Endothelial cell of umbilical vein (primary cell): ENCODE data around the gene RGS21. TPM values are rescaled to one million over a fixed set of nuclear protein-coding genes. Genes with fewer than 3 reads are reported as not detected.
A peak's percentile ranks its signal among the peaks of the same experiment; 100 is the strongest.

Experiments used
- BruUV-seq: library from RNA; stranded (reverse); fragments of 400-500 nt; replicated peaks from 2 replicates; lab custom pipeline; 2021; lab: Mats Ljungman, UMichigan
- CTCF ChIA-PET: fragments of 300-600, 350-600 bp; sonication (Branson Sonifier 250); formaldehyde crosslinking; loops from one replicate; lab custom pipeline; 2021; ENCODE audit warnings: antibody characterized with exemption, inconsistent platforms; lab: Charles Lee
- POLR2A ChIA-PET: fragments of 300-600, 350-600 bp; sonication (Branson Sonifier 250); formaldehyde crosslinking; loops from one replicate; lab custom pipeline; 2021; ENCODE audit warnings: antibody characterized with exemption, inconsistent platforms; lab: Charles Lee
- DNase-seq: peaks from one replicate; pipeline ENCODE4 v3.0.0-alpha.2; 2011; ENCODE audit warnings: low read depth, low spot score
- FAIRE-seq: peaks from 2 replicates; lab custom pipeline; 2011; peaks lifted over from hg19 to GRCh38; lab: Jason Lieb, UNC
- H2AFZ ChIP-seq: 2 replicates; pipeline ENCODE4 v1.6.0; 2012; ENCODE audit warnings: low read depth, low read length, control low read depth, inconsistent platforms
- H3K27ac ChIP-seq: 2 replicates; pipeline ENCODE4 v1.5.1; 2011; ENCODE audit warnings: low read depth, mild to moderate bottlenecking, control low read depth, low read length, moderate library complexity; ENCODE audit not compliant: insufficient read depth
- H3K27me3 ChIP-seq, 2 experiments: 2 replicates each; pipeline versions ENCODE4 v1.6.0 to v1.6.1; 2011; ENCODE audit warnings: low read length in 2 of 2, mixed read lengths in 1 of 2; ENCODE audit not compliant: control insufficient read depth in 2 of 2, insufficient read depth in 2 of 2
- H3K36me3 ChIP-seq, 2 experiments: 2 replicates in 1 of 2; 3 replicates in 1 of 2; pipeline ENCODE4 v1.5.1; 2011; ENCODE audit warnings: low read length in 2 of 2, mild to moderate bottlenecking in 1 of 2, moderate library complexity in 1 of 2; ENCODE audit not compliant: control insufficient read depth in 2 of 2, insufficient read depth in 2 of 2; ENCODE audit errors: extremely low read depth in 1 of 2
- H3K4me1 ChIP-seq: 3 replicates; pipeline ENCODE4 v1.5.1; 2011; ENCODE audit warnings: mild to moderate bottlenecking, low read length; ENCODE audit not compliant: control insufficient read depth, insufficient read depth; ENCODE audit errors: extremely low read depth
- H3K4me2 ChIP-seq: 2 replicates; pipeline ENCODE4 v1.6.1; 2011; ENCODE audit warnings: low read length, control low read depth, mixed read lengths; ENCODE audit not compliant: insufficient read depth
- H3K4me3 ChIP-seq, 3 experiments: fragments of 200-600 bp in 1 of 3; sonication (generic), shearing (Covaris generic) in 1 of 3; replicated peaks in 1 of 3; 2 replicates each; pipeline ENCODE4 v1.5.1; 2011 to 2016; ENCODE audit warnings: control low read depth in 3 of 3, low read length in 3 of 3, mild to moderate bottlenecking in 2 of 3, inconsistent platforms in 1 of 3, low read depth in 1 of 3, moderate library complexity in 1 of 3; ENCODE audit not compliant: insufficient read depth in 1 of 3
- H3K79me2 ChIP-seq: 2 replicates; pipeline ENCODE4 v1.6.0; 2012; ENCODE audit warnings: low read length, inconsistent platforms; ENCODE audit not compliant: control insufficient read depth, insufficient read depth
- H3K9ac ChIP-seq: replicated peaks from 2 replicates; pipeline ENCODE3; 2011; ENCODE audit warnings: low read length, control low read depth; ENCODE audit not compliant: insufficient read depth; ENCODE audit errors: extremely low read depth
- H3K9me1 ChIP-seq: replicated peaks from 3 replicates; pipeline ENCODE4 v1.6.0; 2011; ENCODE audit warnings: mild to moderate bottlenecking, low read length; ENCODE audit not compliant: control insufficient read depth, insufficient read depth; ENCODE audit errors: extremely low read depth
- H3K9me3 ChIP-seq: replicated peaks from 2 replicates; pipeline ENCODE4 v1.5.1; 2012; ENCODE audit warnings: low read length, inconsistent platforms; ENCODE audit not compliant: control insufficient read depth, insufficient read depth
- H4K20me1 ChIP-seq: replicated peaks from 2 replicates; pipeline ENCODE3; 2011; ENCODE audit warnings: mild to moderate bottlenecking, low read length; ENCODE audit not compliant: control insufficient read depth, insufficient read depth; ENCODE audit errors: extremely low read depth
- EZH2 ChIP-seq: IDR thresholded peaks from 2 replicates; pipeline ENCODE4 v1.6.1; 2012; ENCODE audit warnings: borderline replicate concordance, low read depth, mild to moderate bottlenecking, moderate library complexity, low read length, inconsistent platforms; ENCODE audit not compliant: severe bottlenecking
- FOS ChIP-seq: IDR thresholded peaks from 2 replicates; pipeline ENCODE4 v1.6.1; 2011; ENCODE audit warnings: mild to moderate bottlenecking, low read length, moderate library complexity, borderline replicate concordance; ENCODE audit not compliant: insufficient read depth
- GATA2 ChIP-seq: IDR thresholded peaks from 2 replicates; pipeline ENCODE4 v1.7.0; 2011; ENCODE audit warnings: low read depth, mild to moderate bottlenecking, moderate library complexity, mixed read lengths, low read length; ENCODE audit not compliant: insufficient read length, insufficient read depth
- JUN ChIP-seq: IDR thresholded peaks from 2 replicates; pipeline ENCODE4 v1.6.1; 2011; ENCODE audit warnings: borderline replicate concordance, low read depth; ENCODE audit not compliant: insufficient read length, insufficient read depth
- POLR2A ChIP-seq: IDR thresholded peaks from 2 replicates; pipeline ENCODE4 v1.6.1; 2012; ENCODE audit warnings: low read depth, mild to moderate bottlenecking, control low read depth, low read length
- POLR2AphosphoS5 ChIP-seq: IDR thresholded peaks from 2 replicates; pipeline ENCODE4 v1.6.1; 2012; ENCODE audit warnings: low read depth, mild to moderate bottlenecking, control low read depth, low read length, moderate library complexity; ENCODE audit not compliant: insufficient read depth
- dilution Hi-C: fragments of 300-500 bp; cut with MboI; formaldehyde crosslinking; loops from one replicate; pipeline ENCODE4 v1.15.0; 2019; ENCODE audit warnings: low sequenced_read_pairs; ENCODE audit not compliant: extremely low pct_ligation_motif_present
- intact Hi-C: fragments of 100-400 bp; cut with micrococcal nuclease; formaldehyde crosslinking; loops from one replicate; pipeline ENCODE4 v1.10.0; 2022
- polyA plus RNA-seq, 4 experiments: library from polyadenylated mRNA; depleted of rRNA in 3 of 4; stranded (reverse) in 3 of 4; unstranded in 1 of 4; fragments of >200 nt; gene quantifications; 2 replicates each; pipeline versions ENCODE4 v1.2.1 to v1.2.3, GENCODE V29; 2011 to 2012; ENCODE audit warnings: missing spikeins in 1 of 4
- total RNA-seq: library from RNA; stranded (reverse); gene quantifications from 2 replicates; pipeline ENCODE4 v1.2.3, GENCODE V29; 2021
- TF ChIP-seq, protein P1 (sequence below), 2 donors: IDR thresholded peaks; 1 replicate in 1 of 2; 2 replicates in 1 of 2; pipeline ENCODE4 v1.5.1; 2011; ENCODE audit warnings: low read length in 2 of 2, mild to moderate bottlenecking in 2 of 2, moderate library complexity in 2 of 2, control low read depth in 1 of 2, inconsistent platforms in 1 of 2, low read depth in 1 of 2; ENCODE audit not compliant: insufficient read depth in 1 of 2; ENCODE audit errors: extremely low read depth in 1 of 2

Gene RGS21
- total and polyA plus RNA-seq, 2 donors (not counting 3 experiments of a cell fraction or from before 2014, with no cell fraction given), result not detected

GRCh38 chr1:192401825-192402224 lies 85.0 kb downstream of the RGS21 start:
- no peaks in the 10 kb centered on the region for H3K27me3 ChIP-seq
- H3K27ac ChIP-seq, result no peak overlapping the region
- peak overlapping the region; percentile 35 for H3K4me2 ChIP-seq
- no peak for TF ChIP-seq POLR2AphosphoS5
- no peak for TF ChIP-seq FOS
- no peak for TF ChIP-seq JUN
- TF ChIP-seq POLR2A, result no peak
- TF ChIP-seq, protein P1, sequence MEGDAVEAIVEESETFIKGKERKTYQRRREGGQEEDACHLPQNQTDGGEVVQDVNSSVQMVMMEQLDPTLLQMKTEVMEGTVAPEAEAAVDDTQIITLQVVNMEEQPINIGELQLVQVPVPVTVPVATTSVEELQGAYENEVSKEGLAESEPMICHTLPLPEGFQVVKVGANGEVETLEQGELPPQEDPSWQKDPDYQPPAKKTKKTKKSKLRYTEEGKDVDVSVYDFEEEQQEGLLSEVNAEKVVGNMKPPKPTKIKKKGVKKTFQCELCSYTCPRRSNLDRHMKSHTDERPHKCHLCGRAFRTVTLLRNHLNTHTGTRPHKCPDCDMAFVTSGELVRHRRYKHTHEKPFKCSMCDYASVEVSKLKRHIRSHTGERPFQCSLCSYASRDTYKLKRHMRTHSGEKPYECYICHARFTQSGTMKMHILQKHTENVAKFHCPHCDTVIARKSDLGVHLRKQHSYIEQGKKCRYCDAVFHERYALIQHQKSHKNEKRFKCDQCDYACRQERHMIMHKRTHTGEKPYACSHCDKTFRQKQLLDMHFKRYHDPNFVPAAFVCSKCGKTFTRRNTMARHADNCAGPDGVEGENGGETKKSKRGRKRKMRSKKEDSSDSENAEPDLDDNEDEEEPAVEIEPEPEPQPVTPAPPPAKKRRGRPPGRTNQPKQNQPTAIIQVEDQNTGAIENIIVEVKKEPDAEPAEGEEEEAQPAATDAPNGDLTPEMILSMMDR (IDR thresholded peaks at IDR 0.05; ENCODE audit: extremely low read depth in 1 of 2, insufficient read depth in 1 of 2, low read depth in 1 of 2, low read length in 2 of 2), result no peak
- peak overlapping the region; percentile 62 for H2AFZ ChIP-seq
- no peaks in the 10 kb centered on the region for H3K36me3 ChIP-seq
- CTCF ChIA-PET, result no interaction called here
- no peak for FAIRE-seq
- dilution Hi-C loops (no loop called here), intact Hi-C loops (no loop called here)
- no peaks in the 10 kb centered on the region for H3K9me1 ChIP-seq
- no TSS peak for BruUV-seq
- H3K4me3 ChIP-seq, result no peak overlapping the region
- no peaks in the 10 kb centered on the region for H3K79me2 ChIP-seq
- DNase-seq, result peak; percentile 4
- no peak overlapping the region for H3K9ac ChIP-seq
- H3K4me1 ChIP-seq, result no peaks in the 10 kb centered on the region
- no peaks in the 10 kb centered on the region for H4K20me1 ChIP-seq
- POLR2A ChIA-PET, result no interaction called here
- no peaks in the 10 kb centered on the region for H3K9me3 ChIP-seq

DNA sequence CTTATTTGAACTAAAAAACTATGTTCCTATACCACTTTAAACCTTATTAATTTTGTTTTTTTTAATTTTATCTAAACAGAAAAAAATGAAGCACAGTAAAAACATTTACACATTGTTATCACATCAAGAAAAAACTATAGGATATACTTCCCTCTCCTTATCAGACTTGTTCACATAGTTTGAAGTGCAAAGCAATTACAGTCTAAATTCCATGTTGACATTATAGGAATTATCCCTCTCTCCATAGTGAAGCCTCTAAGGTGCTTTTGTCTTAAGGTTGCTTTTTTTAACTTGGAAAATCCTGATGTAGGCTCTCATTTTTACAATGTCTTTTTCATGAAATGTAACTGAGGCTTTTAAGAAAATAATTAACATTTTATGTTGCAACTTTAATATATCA lies 85.8 kb downstream of the RGS21 start:
- no peaks in the 10 kb centered on the region for H3K9me3 ChIP-seq
- H2AFZ ChIP-seq, result no peak overlapping the region
- no peak overlapping the region for H3K9ac ChIP-seq
- H4K20me1 ChIP-seq, result no peaks in the 10 kb centered on the region
- no peak overlapping the region for H3K4me3 ChIP-seq
- no peaks in the 10 kb centered on the region for H3K4me1 ChIP-seq
- POLR2A ChIA-PET, result no interaction called here
- no peak overlapping the region for H3K27ac ChIP-seq
- no peaks in the 10 kb centered on the region for H3K36me3 ChIP-seq
- no peak overlapping the region for H3K4me2 ChIP-seq
- H3K9me1 ChIP-seq, result no peaks in the 10 kb centered on the region
- intact Hi-C loops (no loop called here), dilution Hi-C loops (no loop called here)
- DNase-seq (no peak), FAIRE-seq (no peak)
- no TSS peak for BruUV-seq
- H3K79me2 ChIP-seq, result no peaks in the 10 kb centered on the region
- CTCF ChIA-PET, result no interaction called here
- H3K27me3 ChIP-seq, result no peaks in the 10 kb centered on the region
- no peak for TF ChIP-seq EZH2
- no peak for TF ChIP-seq POLR2AphosphoS5
- TF ChIP-seq POLR2A, result no peak
- no peak for TF ChIP-seq GATA2
- no peak for TF ChIP-seq JUN
